Stimulated activated CD4-positive, alpha-beta T cell treated with anti-CD3 and anti-CD28 coated beads, Interleukin-2, amount 100 ng/mL, for 4 hours (primary cell): ENCODE results near the gene NBEA.
"Not testable (repeated sequence)": the region's sequence is repeated elsewhere in the genome, so short reads cannot be mapped to it uniquely, and the experiment has no call there.

ENCODE experiments used
- DNase-seq: peaks from one replicate; pipeline ENCODE4 v3.0.0-alpha.2; 2020; ENCODE audit warnings: low read depth

Gene NBEA, protein sequence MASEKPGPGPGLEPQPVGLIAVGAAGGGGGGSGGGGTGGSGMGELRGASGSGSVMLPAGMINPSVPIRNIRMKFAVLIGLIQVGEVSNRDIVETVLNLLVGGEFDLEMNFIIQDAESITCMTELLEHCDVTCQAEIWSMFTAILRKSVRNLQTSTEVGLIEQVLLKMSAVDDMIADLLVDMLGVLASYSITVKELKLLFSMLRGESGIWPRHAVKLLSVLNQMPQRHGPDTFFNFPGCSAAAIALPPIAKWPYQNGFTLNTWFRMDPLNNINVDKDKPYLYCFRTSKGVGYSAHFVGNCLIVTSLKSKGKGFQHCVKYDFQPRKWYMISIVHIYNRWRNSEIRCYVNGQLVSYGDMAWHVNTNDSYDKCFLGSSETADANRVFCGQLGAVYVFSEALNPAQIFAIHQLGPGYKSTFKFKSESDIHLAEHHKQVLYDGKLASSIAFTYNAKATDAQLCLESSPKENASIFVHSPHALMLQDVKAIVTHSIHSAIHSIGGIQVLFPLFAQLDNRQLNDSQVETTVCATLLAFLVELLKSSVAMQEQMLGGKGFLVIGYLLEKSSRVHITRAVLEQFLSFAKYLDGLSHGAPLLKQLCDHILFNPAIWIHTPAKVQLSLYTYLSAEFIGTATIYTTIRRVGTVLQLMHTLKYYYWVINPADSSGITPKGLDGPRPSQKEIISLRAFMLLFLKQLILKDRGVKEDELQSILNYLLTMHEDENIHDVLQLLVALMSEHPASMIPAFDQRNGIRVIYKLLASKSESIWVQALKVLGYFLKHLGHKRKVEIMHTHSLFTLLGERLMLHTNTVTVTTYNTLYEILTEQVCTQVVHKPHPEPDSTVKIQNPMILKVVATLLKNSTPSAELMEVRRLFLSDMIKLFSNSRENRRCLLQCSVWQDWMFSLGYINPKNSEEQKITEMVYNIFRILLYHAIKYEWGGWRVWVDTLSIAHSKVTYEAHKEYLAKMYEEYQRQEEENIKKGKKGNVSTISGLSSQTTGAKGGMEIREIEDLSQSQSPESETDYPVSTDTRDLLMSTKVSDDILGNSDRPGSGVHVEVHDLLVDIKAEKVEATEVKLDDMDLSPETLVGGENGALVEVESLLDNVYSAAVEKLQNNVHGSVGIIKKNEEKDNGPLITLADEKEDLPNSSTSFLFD (N-terminal part only)

GRCh38 chr13:34941835-34942731 is at the start of gene NBEA:
Gene NBEA (plus strand): TSS chr13:34942270. CDS start chr13:34942821, 551 bp downstream.
- peak; percentile 79 for DNase-seq

DNA sequence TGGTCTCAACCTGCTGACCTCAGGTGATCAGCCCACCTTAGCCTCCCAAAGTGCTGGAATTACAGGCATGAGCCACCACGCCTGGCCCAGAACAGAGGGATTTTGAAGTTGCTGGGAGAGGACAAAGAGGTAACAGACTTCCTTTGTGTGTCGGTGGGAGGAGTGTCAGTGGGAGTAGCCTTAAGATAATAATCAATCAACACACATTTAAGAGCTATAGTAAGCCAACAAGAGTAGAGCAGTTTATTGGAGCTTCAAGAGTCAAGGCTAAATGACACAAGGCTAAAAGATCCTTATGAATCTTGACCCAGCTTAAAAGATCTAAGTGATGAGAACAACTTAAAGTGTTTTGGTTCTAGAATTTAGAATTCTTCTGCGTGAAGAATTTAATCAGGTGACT is 47.3 kb upstream of the NBEA start:
- DNase-seq, result no peak

DNA sequence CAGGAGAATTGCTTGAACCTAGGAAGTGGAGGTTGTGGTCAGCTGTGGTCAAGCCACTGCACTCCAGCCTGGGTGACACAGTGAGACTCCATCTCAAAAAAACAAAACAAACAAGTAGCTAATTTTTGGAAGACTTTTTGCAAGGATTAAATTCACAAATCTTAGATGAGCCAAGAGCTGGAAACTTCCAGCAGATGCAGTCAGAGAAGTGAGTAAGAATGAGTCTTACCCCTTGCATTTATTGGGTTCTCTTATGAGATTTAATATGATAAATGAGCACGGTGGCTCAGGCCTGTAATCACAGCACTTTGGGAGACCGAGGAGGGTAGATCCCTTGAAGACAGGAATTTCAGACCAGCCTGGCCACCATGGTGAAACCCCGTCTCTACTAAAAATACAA is 44.9 kb upstream of the NBEA start:
- no peak for DNase-seq

DNA sequence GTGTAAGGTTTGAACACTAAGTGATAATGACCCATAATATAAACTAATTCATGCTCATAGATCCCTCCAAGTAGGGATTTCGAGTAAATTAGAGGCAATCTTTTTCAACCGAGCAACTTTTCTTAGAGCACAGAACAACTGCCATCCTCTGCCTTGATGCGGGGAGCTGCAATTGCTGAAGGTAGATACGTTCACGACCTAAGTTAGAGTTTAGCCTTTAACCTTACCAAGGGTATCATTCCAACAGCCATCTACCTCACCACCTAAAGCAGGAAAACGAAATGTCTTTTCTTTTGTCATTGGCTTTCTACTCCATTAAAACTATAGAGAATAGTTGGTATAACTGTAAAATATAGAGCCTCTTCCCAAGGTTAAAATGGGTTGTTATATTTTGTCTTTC is 42.2 kb upstream of the NBEA start:
- DNase-seq, result no peak

GRCh38 chr13:34900288-34900739 is 41.8 kb upstream of the NBEA start:
- DNase-seq, result no peak

DNA sequence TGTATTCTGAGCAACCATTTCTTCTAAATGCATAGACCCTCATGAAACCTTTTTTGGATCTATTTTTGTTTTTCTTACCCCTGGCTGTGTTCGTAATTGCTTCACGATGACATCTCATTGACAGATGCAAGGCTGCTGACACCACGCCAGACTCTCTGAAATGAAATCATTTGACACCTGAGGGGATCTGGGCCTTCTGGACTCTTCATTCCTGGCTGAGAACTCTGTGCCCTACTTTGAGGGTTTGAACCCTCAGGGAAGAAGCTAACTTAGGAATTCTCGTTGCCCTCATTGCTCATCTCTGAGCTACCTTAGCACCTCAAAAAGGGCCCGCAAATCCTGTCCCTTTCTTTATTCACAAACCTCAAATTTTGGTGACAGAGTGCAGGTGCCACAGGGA is 40.5 kb upstream of the NBEA start:
- DNase-seq, result no peak

- no peak for DNase-seq
Observed at GRCh38 chr13:34911159-34911558, 30.9 kb upstream of the NBEA start.

DNA sequence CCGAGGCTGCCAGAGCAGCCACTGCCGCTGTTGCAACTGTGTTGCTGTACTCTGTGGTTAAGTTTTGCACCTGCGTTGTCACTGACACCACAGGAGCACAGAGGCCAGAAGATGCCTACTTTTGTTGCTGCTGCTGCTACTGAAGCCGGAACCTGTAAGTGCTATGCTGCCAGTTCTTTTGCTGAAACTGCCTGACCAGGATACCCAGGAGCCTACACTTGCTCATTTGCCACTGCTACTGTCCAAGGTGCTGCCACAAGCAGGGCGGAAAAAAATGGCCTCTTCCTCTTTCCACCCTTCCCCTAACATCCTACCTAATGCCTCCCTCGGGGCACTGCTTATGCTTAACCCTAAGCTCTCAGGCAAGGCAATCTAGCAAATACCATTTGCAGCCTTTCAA is 29.0 kb upstream of the NBEA start:
- no peak for DNase-seq

GRCh38 chr13:34914416-34914815 is 27.7 kb upstream of the NBEA start:
- DNase-seq, result no peak

GRCh38 chr13:34926508-34926907 is 15.6 kb upstream of the NBEA start:
- DNase-seq, result no peak

DNA sequence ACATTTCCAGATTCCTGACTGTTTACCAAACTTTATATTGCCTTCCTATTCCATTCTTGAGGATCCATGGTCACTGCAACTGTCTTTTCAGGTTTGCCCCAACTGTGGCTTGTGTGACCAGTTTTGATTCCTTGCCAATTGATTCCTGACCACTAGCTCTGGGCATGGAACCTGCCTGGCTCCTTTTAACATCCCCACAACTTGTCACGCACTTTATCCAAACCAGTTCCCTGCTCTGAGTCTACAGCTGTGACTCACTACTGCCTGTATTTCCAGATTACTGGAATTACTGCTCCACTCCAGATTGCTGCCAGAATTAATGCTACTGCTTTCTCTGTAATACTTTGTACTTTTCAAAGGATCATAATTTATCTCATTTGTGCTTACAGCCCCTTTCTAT is 13.4 kb upstream of the NBEA start:
- not testable (repeated sequence) for DNase-seq

DNA sequence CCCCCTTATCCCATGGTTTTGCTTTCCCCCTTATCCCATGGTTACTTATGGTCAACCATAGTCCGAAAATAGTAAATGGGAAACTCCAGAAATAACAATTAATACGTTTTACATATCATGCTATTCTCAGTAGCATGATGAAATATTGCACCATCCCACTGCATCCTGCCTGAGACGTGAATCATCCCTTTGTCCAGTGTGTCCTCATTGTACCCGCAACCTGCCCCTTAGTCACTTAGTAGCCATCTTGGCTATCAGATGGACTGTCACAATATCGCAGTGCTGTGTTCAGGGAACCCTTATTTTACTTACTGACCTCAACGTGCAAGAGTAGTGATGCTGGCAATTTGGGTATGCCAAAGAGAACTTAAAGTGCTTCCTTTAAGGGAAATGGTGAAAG is 10.5 kb upstream of the NBEA start:
- no peak for DNase-seq

- DNase-seq, result no peak
Observed at GRCh38 chr13:34933349-34933748, 8.7 kb upstream of the NBEA start.

DNA sequence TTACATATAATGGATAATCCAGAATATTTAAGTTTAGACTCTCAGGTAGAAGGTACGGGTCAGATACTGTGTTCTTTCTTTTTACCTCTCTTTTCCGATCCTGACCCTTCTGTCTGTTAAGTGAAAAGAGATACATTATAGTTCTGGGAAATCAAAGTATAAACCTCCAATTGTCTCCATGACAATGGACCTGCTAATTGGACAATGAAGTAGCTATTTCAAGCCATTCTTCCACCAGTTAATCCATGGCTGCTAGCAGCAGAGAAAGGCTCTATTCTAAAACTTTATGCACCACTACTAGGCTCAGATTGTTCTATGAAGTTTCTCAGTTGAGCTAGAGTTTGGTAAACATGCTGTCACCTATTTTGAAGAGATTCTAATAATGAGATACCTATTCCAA is 8.3 kb upstream of the NBEA start:
- no peak for DNase-seq

- DNase-seq, result no peak
Observed at GRCh38 chr13:34935841-34936240, 6.2 kb upstream of the NBEA start.

- no peak for DNase-seq
Observed at GRCh38 chr13:34939771-34940170, 2.3 kb upstream of the NBEA start.

DNA sequence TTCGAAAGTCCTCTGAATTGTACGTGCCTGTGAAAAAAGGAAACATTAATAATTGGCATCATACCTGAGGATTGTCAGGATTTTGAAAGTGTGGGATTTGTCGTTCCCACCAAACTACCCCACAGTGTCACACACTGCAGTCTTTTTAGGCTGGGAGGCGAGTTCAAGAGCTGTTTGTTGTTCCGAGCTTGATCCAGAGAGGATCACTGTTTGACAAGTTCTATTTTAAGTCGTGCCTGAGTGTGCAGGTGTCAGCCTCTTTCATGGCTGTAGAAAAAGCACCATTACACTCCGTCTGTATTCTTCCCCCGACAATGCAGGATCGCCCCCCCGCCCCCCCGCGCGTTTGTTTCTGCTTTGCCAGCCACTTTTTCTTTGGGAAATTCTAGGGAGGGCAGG is 635 bp upstream of the NBEA start:
- DNase-seq, result no peak

DNA sequence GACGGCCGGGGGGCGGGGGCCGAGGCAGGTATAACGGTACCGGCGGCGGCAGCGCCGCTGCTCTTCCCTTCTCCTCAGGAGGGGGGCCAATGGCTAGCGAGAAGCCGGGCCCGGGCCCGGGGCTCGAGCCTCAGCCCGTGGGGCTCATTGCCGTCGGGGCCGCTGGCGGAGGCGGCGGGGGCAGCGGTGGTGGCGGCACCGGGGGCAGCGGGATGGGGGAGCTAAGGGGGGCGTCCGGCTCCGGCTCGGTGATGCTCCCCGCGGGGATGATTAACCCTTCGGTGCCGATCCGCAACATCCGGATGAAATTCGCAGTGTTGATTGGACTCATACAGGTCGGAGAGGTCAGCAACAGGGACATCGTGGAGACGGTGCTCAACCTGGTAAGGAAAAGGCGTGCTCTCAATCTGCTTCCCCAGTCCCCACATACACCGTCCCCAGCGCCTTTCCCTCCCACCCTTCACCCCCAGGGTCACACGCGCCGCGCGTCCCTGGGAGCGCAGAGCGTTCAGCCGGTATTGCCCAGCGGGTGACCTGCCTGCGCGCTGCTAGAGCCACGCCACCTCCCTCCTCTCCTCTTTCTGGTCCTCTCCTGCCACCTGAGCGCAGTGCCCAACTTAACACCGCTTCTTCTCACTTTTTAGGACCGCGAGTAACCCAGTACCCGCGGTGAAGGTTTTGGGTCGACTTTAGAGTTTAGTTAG is 814 bp downstream of the NBEA start:
- no peak for DNase-seq

GRCh38 chr13:34943436-34944273 is 1.6 kb downstream of the NBEA start:
- no peak for DNase-seq

- DNase-seq, result no peak
Observed at GRCh38 chr13:34944274-34944634, 2.2 kb downstream of the NBEA start.
